ENCODE results near the gene SERPINB6. TPM values are rescaled to one million over a fixed set of nuclear protein-coding genes. Genes with fewer than 3 reads are reported as not detected.

SERPINB6 gene
- total RNA-seq, 2 donors from 2014 or later: 64.9 to 114 TPM

- H3K36me3 Mint-ChIP-seq (ENCODE audit: insufficient read depth in 2 of 2): no peaks in the 10 kb centered on the region
- H3K27ac Mint-ChIP-seq: no peak overlapping the region
- H3K4me1 Mint-ChIP-seq (ENCODE audit: low read depth): peaks cover 22% of the 10 kb centered on the region
- H3K9me3 Mint-ChIP-seq: no peaks in the 10 kb centered on the region
- H3K4me3 Mint-ChIP-seq: no peak overlapping the region
- DNase-seq: no peak
- no peaks in the 10 kb centered on the region for H3K27me3 Mint-ChIP-seq (ENCODE audit: low read depth)
- ATAC-seq (replicated peaks in 1 of 2): no peak
Measured at GRCh38 chr6:2992330-2992979, 21.1 kb upstream of the SERPINB6 start.

- Mint-ChIP-seq H3K27ac (peak overlapping the region; percentile 93), H3K9me3 (no peaks in the 10 kb centered on the region), H3K4me1 (ENCODE audit: low read depth) (peaks cover 26% of the 10 kb centered on the region), H3K4me3 (peak overlapping the region; percentile 84 to 86), H3K36me3 (ENCODE audit: insufficient read depth in 2 of 2) (no peaks in the 10 kb centered on the region), H3K27me3 (ENCODE audit: low read depth) (no peaks in the 10 kb centered on the region)
- DNase-seq (no peak), ATAC-seq (replicated peaks in 1 of 2) (no peak)
Measured at GRCh38 chr6:2990932-2991506, 19.7 kb upstream of the SERPINB6 start.

GRCh38 chr6:2990248-2990931 is 19.0 kb upstream of the SERPINB6 start:
- Mint-ChIP-seq H3K36me3 (ENCODE audit: insufficient read depth in 2 of 2) (no peaks in the 10 kb centered on the region), H3K4me3 (peak overlapping the region; percentile 84 to 86), H3K27me3 (ENCODE audit: low read depth) (no peaks in the 10 kb centered on the region), H3K27ac (peak overlapping the region; percentile 93), H3K4me1 (ENCODE audit: low read depth) (peaks cover 26% of the 10 kb centered on the region), H3K9me3 (no peaks in the 10 kb centered on the region)
- ATAC-seq (replicated peaks in 1 of 2) (no peak), DNase-seq (peak; percentile 11 to 30)

GRCh38 chr6:2989332-2990247 is 18.2 kb upstream of the SERPINB6 start:
- Mint-ChIP-seq H3K4me3 (peak overlapping the region; percentile 84 to 86), H3K27ac (peak overlapping the region; percentile 93), H3K4me1 (ENCODE audit: low read depth) (peaks cover 26% of the 10 kb centered on the region), H3K9me3 (no peaks in the 10 kb centered on the region), H3K36me3 (ENCODE audit: insufficient read depth in 2 of 2) (no peaks in the 10 kb centered on the region), H3K27me3 (ENCODE audit: low read depth) (no peaks in the 10 kb centered on the region)
- DNase-seq (peak; percentile 73 to 87), ATAC-seq (replicated peaks in 1 of 2) (peak; percentile 74 to 77)

- Mint-ChIP-seq H3K27ac (peak overlapping the region; percentile 93), H3K27me3 (ENCODE audit: low read depth) (peaks cover 3% of the 10 kb centered on the region), H3K9me3 (no peaks in the 10 kb centered on the region), H3K4me3 (peak overlapping the region; percentile 84 to 86), H3K4me1 (ENCODE audit: low read depth) (peaks cover 26% of the 10 kb centered on the region), H3K36me3 (ENCODE audit: insufficient read depth in 2 of 2) (no peaks in the 10 kb centered on the region)
- ATAC-seq (replicated peaks in 1 of 2): peak; percentile 86 to 89
- peak; percentile 88 to 90 for DNase-seq
Measured at GRCh38 chr6:2988426-2989331, 17.3 kb upstream of the SERPINB6 start.

GRCh38 chr6:2988094-2988425 is 16.7 kb upstream of the SERPINB6 start:
- Mint-ChIP-seq H3K9me3 (no peaks in the 10 kb centered on the region), H3K36me3 (ENCODE audit: insufficient read depth in 2 of 2) (no peaks in the 10 kb centered on the region), H3K4me1 (ENCODE audit: low read depth) (peaks cover 26% of the 10 kb centered on the region), H3K27ac (peak overlapping the region; percentile 61), H3K27me3 (ENCODE audit: low read depth) (peaks cover 8% of the 10 kb centered on the region), H3K4me3 (peak overlapping the region; percentile 84 to 86)
- ATAC-seq (replicated peaks in 1 of 2): no peak
- no peak for DNase-seq

GRCh38 chr6:2986722-2987221 is 15.4 kb upstream of the SERPINB6 start:
- Mint-ChIP-seq H3K27ac (no peak overlapping the region), H3K4me3 (peak overlapping the region in 1 of 2 donors; percentile 86), H3K4me1 (ENCODE audit: low read depth) (peaks cover 26% of the 10 kb centered on the region), H3K36me3 (ENCODE audit: insufficient read depth in 2 of 2) (no peaks in the 10 kb centered on the region), H3K27me3 (ENCODE audit: low read depth) (peaks cover 8% of the 10 kb centered on the region), H3K9me3 (no peaks in the 10 kb centered on the region)
- ATAC-seq (replicated peaks in 1 of 2) (no peak), DNase-seq (no peak)

GRCh38 chr6:2984738-2985406 is 13.5 kb upstream of the SERPINB6 start:
- H3K4me3 Mint-ChIP-seq: no peak overlapping the region
- peaks cover 8% of the 10 kb centered on the region for H3K27me3 Mint-ChIP-seq (ENCODE audit: low read depth)
- no peak for ATAC-seq (replicated peaks in 1 of 2)
- DNase-seq: no peak
- H3K9me3 Mint-ChIP-seq: no peaks in the 10 kb centered on the region
- H3K4me1 Mint-ChIP-seq (ENCODE audit: low read depth): peaks cover 15% of the 10 kb centered on the region
- no peak overlapping the region for H3K27ac Mint-ChIP-seq
- no peaks in the 10 kb centered on the region for H3K36me3 Mint-ChIP-seq (ENCODE audit: insufficient read depth in 2 of 2)

GRCh38 chr6:2982426-2983117 is 11.2 kb upstream of the SERPINB6 start:
- Mint-ChIP-seq H3K4me1 (ENCODE audit: low read depth) (peaks cover 15% of the 10 kb centered on the region), H3K36me3 (ENCODE audit: insufficient read depth in 2 of 2) (no peaks in the 10 kb centered on the region), H3K27ac (no peak overlapping the region), H3K27me3 (ENCODE audit: low read depth) (peaks cover 8% of the 10 kb centered on the region), H3K4me3 (no peak overlapping the region), H3K9me3 (no peaks in the 10 kb centered on the region)
- no peak for ATAC-seq (replicated peaks in 1 of 2)
- DNase-seq: no peak

- Mint-ChIP-seq H3K4me3 (no peak overlapping the region), H3K27me3 (ENCODE audit: low read depth) (peaks cover 8% of the 10 kb centered on the region), H3K36me3 (ENCODE audit: insufficient read depth in 2 of 2) (no peaks in the 10 kb centered on the region), H3K27ac (no peak overlapping the region), H3K4me1 (ENCODE audit: low read depth) (peaks cover 29% of the 10 kb centered on the region), H3K9me3 (no peaks in the 10 kb centered on the region)
- no peak for DNase-seq
- no peak for ATAC-seq (replicated peaks in 1 of 2)
Measured at GRCh38 chr6:2980465-2980855, 9.1 kb upstream of the SERPINB6 start.

GRCh38 chr6:2979819-2980464 is 8.6 kb upstream of the SERPINB6 start:
- peaks cover 29% of the 10 kb centered on the region for H3K4me1 Mint-ChIP-seq (ENCODE audit: low read depth)
- no peak for DNase-seq
- no peaks in the 10 kb centered on the region for H3K9me3 Mint-ChIP-seq
- no peak overlapping the region for H3K27ac Mint-ChIP-seq
- peaks cover 8% of the 10 kb centered on the region for H3K27me3 Mint-ChIP-seq (ENCODE audit: low read depth)
- H3K4me3 Mint-ChIP-seq: no peak overlapping the region
- H3K36me3 Mint-ChIP-seq (ENCODE audit: insufficient read depth in 2 of 2): no peaks in the 10 kb centered on the region
- ATAC-seq (replicated peaks in 1 of 2): no peak

All from activated T-cell treated with anti-CD3 and anti-CD28 coated beads, Interleukin-2, amount 50 U/mL, for 72 hours (primary cell).